T-helper 17 cell (primary cell): ENCODE measurements around the gene PLCG2. TPM values are rescaled to one million over a fixed set of nuclear protein-coding genes. Genes with fewer than 3 reads are reported as not detected.
"Not testable (repeated sequence)": the region's sequence is repeated elsewhere in the genome, so short reads cannot be mapped to it uniquely, and the experiment has no call there.

ENCODE experiments used
- ATAC-seq: fragments of 150-1000 bp; cut with Tn5 transposase; 2 replicates; pipeline ENCODE4 v1.10.0; 2021; ENCODE audit warnings: mild to moderate bottlenecking, moderate library complexity
- DNase-seq, 3 donors: peaks; one replicate each; pipeline versions ENCODE4 v3.0.0 to v3.0.0-alpha.2; 2020 to 2021
- H3K9me3 ChIP-seq: one replicate; pipeline ENCODE4 v1.7.0; 2013; ENCODE audit warnings: low read length, mild to moderate bottlenecking; ENCODE audit not compliant: control insufficient read depth, poor library complexity, severe bottlenecking
- H3K27ac Mint-ChIP-seq: one replicate; pipeline ENCODE4 v1.8.0; 2022; ENCODE audit warnings: mild to moderate bottlenecking, moderate library complexity, mixed read lengths
- H3K27me3 Mint-ChIP-seq: one replicate; pipeline ENCODE4 v1.8.0; 2022; ENCODE audit warnings: mixed read lengths
- H3K36me3 Mint-ChIP-seq: one replicate; pipeline ENCODE4 v1.8.0; 2022; ENCODE audit warnings: low read depth, mixed read lengths
- H3K4me1 Mint-ChIP-seq: one replicate; pipeline ENCODE4 v1.8.0; 2022; ENCODE audit warnings: mild to moderate bottlenecking, mixed read lengths
- H3K4me3 Mint-ChIP-seq: one replicate; pipeline ENCODE4 v1.8.0; 2022; ENCODE audit warnings: mild to moderate bottlenecking, moderate library complexity, mixed read lengths
- total RNA-seq, 4 donors: library from RNA in 2 of 4; stranded (reverse) in 2 of 4; gene quantifications; one replicate each; pipeline ENCODE4 v1.2.3 and lab custom pipeline; 2022 to 2026

PLCG2 gene
- total RNA-seq, 2 donors from 2014 or later = 4.2 to 16.2 TPM

- DNase-seq (no peak), ATAC-seq (no peak)
- Mint-ChIP-seq H3K4me1 (peaks cover 6% of the 10 kb centered on the region), H3K36me3 (no peaks in the 10 kb centered on the region), H3K27ac (no peak overlapping the region), H3K27me3 (no peaks in the 10 kb centered on the region), H3K4me3 (no peak overlapping the region)
- H3K9me3 ChIP-seq = no peaks in the 10 kb centered on the region
These were observed 97.3 kb downstream of the PLCG2 start for GRCh38 chr16:81876273-81876900.

- H3K4me3 Mint-ChIP-seq, H3K36me3 Mint-ChIP-seq, H3K4me1 Mint-ChIP-seq, H3K27ac Mint-ChIP-seq, H3K27me3 Mint-ChIP-seq, H3K9me3 ChIP-seq, DNase-seq, ATAC-seq: not testable (repeated sequence)
These were observed 98.4 kb downstream of the PLCG2 start for GRCh38 chr16:81877490-81877889.

DNA sequence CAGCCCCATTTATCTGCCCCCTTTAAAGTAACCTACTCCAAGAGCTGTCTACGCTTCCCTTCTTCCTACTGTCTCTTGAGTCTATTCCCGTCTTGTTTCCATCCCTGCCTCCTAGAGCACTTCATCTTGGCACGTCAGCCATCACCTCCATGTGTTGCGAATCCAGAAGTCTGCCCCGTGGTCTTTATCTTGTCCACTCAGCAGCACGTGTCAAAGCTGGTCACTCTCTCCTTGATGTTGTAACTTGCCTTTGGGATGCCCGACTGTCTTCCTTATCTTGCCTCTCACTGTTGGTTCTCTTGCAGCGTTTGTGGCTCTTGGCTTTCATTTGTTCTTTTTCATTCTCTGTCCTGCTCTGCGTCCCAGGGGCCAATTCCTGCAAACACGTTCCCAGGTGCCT is 99.4 kb downstream of the PLCG2 start:
- DNase-seq = no peak
- H3K36me3 Mint-ChIP-seq = no peaks in the 10 kb centered on the region
- no peak for ATAC-seq
- H3K4me3 Mint-ChIP-seq = no peak overlapping the region
- no peaks in the 10 kb centered on the region for H3K9me3 ChIP-seq
- peaks cover 6% of the 10 kb centered on the region for H3K4me1 Mint-ChIP-seq
- no peak overlapping the region for H3K27ac Mint-ChIP-seq
- no peaks in the 10 kb centered on the region for H3K27me3 Mint-ChIP-seq

GRCh38 chr16:81879625-81880024 is 100.5 kb downstream of the PLCG2 start:
- Mint-ChIP-seq H3K4me1 (peaks cover 4% of the 10 kb centered on the region), H3K36me3 (no peaks in the 10 kb centered on the region), H3K27me3 (no peaks in the 10 kb centered on the region), H3K4me3 (no peak overlapping the region), H3K27ac (no peak overlapping the region)
- no peaks in the 10 kb centered on the region for H3K9me3 ChIP-seq
- ATAC-seq (no peak), DNase-seq (no peak)

- ATAC-seq (no peak), DNase-seq (no peak)
- peaks cover 7% of the 10 kb centered on the region for H3K27me3 Mint-ChIP-seq
- H3K4me1 Mint-ChIP-seq = no peaks in the 10 kb centered on the region
- peak overlapping the region; percentile 27 for H3K27ac Mint-ChIP-seq
- no peaks in the 10 kb centered on the region for H3K9me3 ChIP-seq
- H3K36me3 Mint-ChIP-seq = no peaks in the 10 kb centered on the region
- H3K4me3 Mint-ChIP-seq = no peak overlapping the region
These were observed 101.7 kb downstream of the PLCG2 start for GRCh38 chr16:81880816-81881215.

DNA sequence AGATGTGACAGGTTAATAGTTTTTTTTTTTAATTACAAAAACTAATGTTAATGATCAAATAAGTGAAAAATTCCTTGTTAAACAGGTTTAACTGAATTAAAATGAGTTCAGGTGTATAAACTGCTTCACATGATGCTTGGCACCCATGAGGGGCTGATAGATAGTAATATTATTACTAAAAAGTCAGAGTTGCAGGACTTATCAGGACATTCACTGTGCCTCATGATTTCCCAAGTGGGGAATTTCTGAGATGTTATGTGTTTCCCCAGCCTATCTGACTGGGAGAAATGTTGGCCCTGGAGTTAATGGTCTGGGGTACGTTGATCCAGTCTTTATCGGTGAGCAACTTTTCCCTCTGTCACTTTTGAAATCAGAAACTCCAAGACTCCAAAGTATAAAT is 102.1 kb downstream of the PLCG2 start:
- DNase-seq (no peak), ATAC-seq (no peak)
- H3K4me1 Mint-ChIP-seq = no peaks in the 10 kb centered on the region
- H3K36me3 Mint-ChIP-seq = no peaks in the 10 kb centered on the region
- peaks cover 8% of the 10 kb centered on the region for H3K27me3 Mint-ChIP-seq
- H3K9me3 ChIP-seq = no peaks in the 10 kb centered on the region
- no peak overlapping the region for H3K27ac Mint-ChIP-seq
- H3K4me3 Mint-ChIP-seq = no peak overlapping the region

DNA sequence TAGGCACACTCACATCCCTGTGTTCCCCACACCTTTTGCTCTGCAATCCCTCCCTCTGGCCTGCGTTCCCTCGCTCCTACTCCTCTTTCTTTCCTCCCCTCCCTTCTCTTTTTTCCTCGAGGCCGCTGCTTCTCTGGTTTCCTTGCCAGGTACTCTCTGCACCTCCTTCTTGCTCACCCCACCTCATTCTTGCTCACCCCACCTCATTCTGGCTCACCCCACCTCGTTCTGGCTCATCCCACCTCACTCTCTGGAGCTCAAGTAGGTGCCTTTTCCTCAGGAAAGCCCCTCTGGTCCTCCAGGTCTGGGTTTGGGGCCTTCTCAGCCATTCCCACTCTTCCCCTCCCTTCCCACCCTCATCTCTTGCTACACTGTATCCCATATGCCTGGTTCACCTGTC is 103.5 kb downstream of the PLCG2 start:
- Mint-ChIP-seq H3K27ac (no peak overlapping the region), H3K36me3 (no peaks in the 10 kb centered on the region), H3K4me3 (no peak overlapping the region), H3K4me1 (no peaks in the 10 kb centered on the region), H3K27me3 (peaks cover 8% of the 10 kb centered on the region)
- ATAC-seq = no peak
- no peaks in the 10 kb centered on the region for H3K9me3 ChIP-seq
- DNase-seq = no peak

DNA sequence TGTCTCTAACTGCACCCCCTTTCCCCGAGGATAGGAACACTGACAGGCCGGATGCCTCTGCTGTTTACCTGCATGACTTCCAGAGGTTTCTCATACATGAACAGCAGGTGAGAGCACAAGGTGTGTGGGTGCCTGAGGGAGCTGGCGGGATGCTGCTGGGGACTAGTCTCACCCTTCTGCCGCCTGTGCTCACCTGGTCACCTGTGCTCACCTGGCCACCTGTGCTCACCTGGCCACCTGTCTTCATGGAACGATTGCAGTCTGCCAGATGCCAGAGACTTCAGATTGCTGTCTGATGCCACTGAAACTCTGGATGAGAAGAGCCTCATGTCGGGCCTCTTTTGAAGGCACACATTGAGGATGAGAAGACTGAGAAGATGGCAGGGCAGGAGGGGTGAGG is 104.1 kb downstream of the PLCG2 start:
- DNase-seq (no peak), ATAC-seq (no peak)
- Mint-ChIP-seq H3K27me3 (peaks cover 8% of the 10 kb centered on the region), H3K4me1 (no peaks in the 10 kb centered on the region), H3K27ac (no peak overlapping the region), H3K36me3 (no peaks in the 10 kb centered on the region), H3K4me3 (no peak overlapping the region)
- H3K9me3 ChIP-seq = no peaks in the 10 kb centered on the region

GRCh38 chr16:81885976-81886586 is 107.0 kb downstream of the PLCG2 start:
- H3K36me3 Mint-ChIP-seq = no peaks in the 10 kb centered on the region
- peaks cover 13% of the 10 kb centered on the region for H3K27me3 Mint-ChIP-seq
- ATAC-seq (peak; percentile 48), DNase-seq (no peak)
- no peak overlapping the region for H3K4me3 Mint-ChIP-seq
- H3K4me1 Mint-ChIP-seq = no peaks in the 10 kb centered on the region
- no peaks in the 10 kb centered on the region for H3K9me3 ChIP-seq
- no peak overlapping the region for H3K27ac Mint-ChIP-seq

- Mint-ChIP-seq H3K36me3 (peaks cover 2% of the 10 kb centered on the region), H3K27me3 (peaks cover 19% of the 10 kb centered on the region), H3K27ac (no peak overlapping the region), H3K4me1 (no peaks in the 10 kb centered on the region), H3K4me3 (no peak overlapping the region)
- no peaks in the 10 kb centered on the region for H3K9me3 ChIP-seq
- no peak for ATAC-seq
- no peak for DNase-seq
These were observed 109.7 kb downstream of the PLCG2 start for GRCh38 chr16:81888520-81889394.

DNA sequence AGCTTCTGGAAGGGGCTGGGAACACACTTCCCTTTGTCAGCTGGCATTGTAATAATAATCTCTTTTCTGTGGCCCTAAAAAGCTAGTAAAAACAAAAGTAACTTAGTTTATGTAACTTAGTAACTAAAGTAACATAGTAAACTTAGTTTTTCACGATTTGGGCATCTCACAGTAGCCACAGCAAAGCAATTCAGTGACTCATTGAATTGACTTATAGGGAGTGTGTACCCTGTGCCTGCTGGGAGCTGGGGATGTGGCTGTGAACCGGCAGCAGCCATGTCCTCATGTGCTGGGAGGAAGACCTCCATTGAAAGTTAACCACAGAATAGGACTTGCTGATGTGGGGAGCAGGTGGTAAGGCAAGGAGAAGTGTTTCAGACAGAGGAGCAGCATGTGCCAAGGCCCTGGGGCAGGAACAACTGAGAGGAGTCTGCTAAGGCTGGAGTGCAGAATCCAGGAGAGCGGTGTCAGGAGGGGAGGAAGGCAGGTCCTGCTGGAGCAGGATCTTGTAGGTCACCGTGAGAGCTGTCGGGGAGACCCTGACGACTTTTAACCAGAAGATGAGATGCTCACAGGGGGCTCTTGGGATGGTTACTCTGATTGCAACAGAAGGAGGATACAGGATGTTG is 112.8 kb downstream of the PLCG2 start:
- DNase-seq (no peak), ATAC-seq (no peak)
- H3K9me3 ChIP-seq = no peaks in the 10 kb centered on the region
- Mint-ChIP-seq H3K27ac (peak overlapping the region; percentile 54), H3K4me1 (no peaks in the 10 kb centered on the region), H3K27me3 (peaks cover 11% of the 10 kb centered on the region), H3K36me3 (peaks cover 2% of the 10 kb centered on the region), H3K4me3 (no peak overlapping the region)

- Mint-ChIP-seq H3K36me3 (peaks cover 2% of the 10 kb centered on the region), H3K4me1 (no peaks in the 10 kb centered on the region)
- ATAC-seq = no peak
These were observed 115.5 kb downstream of the PLCG2 start for GRCh38 chr16:81894592-81894991.

DNA sequence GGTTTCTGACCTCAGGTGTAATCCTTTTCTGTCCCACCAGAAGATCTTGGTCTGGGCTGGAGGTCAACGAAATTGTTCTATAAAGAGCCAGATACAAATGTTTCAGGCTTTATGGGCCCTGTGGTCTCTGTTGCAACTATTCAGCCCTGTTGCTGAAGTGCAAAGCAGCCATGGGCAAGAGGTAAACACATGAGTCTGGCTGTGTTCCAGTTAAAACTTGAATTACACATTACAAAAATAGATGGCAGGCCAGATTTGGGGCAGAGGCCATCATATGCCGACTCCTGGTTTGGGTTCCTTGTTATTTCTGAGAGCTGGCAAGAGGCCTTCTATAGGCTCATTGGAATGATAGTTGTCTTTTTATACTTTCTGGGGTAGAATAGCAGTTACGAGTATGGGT is 117.8 kb downstream of the PLCG2 start:
- no peak overlapping the region for H3K4me3 Mint-ChIP-seq
- no peaks in the 10 kb centered on the region for H3K9me3 ChIP-seq
- ATAC-seq (no peak), DNase-seq (no peak)
- peaks cover 2% of the 10 kb centered on the region for H3K27me3 Mint-ChIP-seq
- H3K36me3 Mint-ChIP-seq = no peaks in the 10 kb centered on the region
- H3K4me1 Mint-ChIP-seq = no peaks in the 10 kb centered on the region
- no peak overlapping the region for H3K27ac Mint-ChIP-seq

More at GRCh38 chr16:81894592-81894991, 115.5 kb downstream of the PLCG2 start:
- H3K9me3 ChIP-seq = no peaks in the 10 kb centered on the region
- Mint-ChIP-seq H3K27me3 (peaks cover 6% of the 10 kb centered on the region), H3K4me3 (no peak overlapping the region), H3K27ac (no peak overlapping the region)
- no peak for DNase-seq
